CD4-positive, alpha-beta T cell treated with Interleukin-21 for 1 hour (primary cell): ENCODE results near the gene GPBP1L1.
"Not testable (repeated sequence)": the region's sequence is repeated elsewhere in the genome, so short reads cannot be mapped to it uniquely, and the experiment has no call there.

Experiments
- DNase-seq: peaks from one replicate; pipeline ENCODE4 v3.0.0-alpha.2; 2020

The GPBP1L1 gene

GRCh38 chr1:45679123-45679522 is 7.2 kb downstream of the GPBP1L1 start:
- DNase-seq, result no peak

GRCh38 chr1:45678489-45678888 is 7.8 kb downstream of the GPBP1L1 start:
- no peak for DNase-seq

GRCh38 chr1:45677751-45678245 is 8.5 kb downstream of the GPBP1L1 start:
- no peak for DNase-seq

GRCh38 chr1:45676553-45676952 is 9.8 kb downstream of the GPBP1L1 start:
- DNase-seq, result not testable (repeated sequence)

- DNase-seq, result no peak
These were observed 11.9 kb downstream of the GPBP1L1 start for GRCh38 chr1:45674478-45674877.

GRCh38 chr1:45673956-45674355 is 12.4 kb downstream of the GPBP1L1 start:
- no peak for DNase-seq

- no peak for DNase-seq
These were observed 16.3 kb downstream of the GPBP1L1 start for GRCh38 chr1:45669859-45670655.

- no peak for DNase-seq
These were observed 17.0 kb downstream of the GPBP1L1 start for GRCh38 chr1:45669379-45669778.

- no peak for DNase-seq
These were observed 17.8 kb downstream of the GPBP1L1 start for GRCh38 chr1:45668526-45668925.

- no peak for DNase-seq
These were observed 18.8 kb downstream of the GPBP1L1 start for GRCh38 chr1:45667321-45668111.

- DNase-seq, result no peak
These were observed 19.5 kb downstream of the GPBP1L1 start for GRCh38 chr1:45666836-45667235.

- no peak for DNase-seq
These were observed 26.0 kb downstream of the GPBP1L1 start for GRCh38 chr1:45660336-45660735.

- no peak for DNase-seq
These were observed 27.1 kb downstream of the GPBP1L1 start for GRCh38 chr1:45659222-45659621.

GRCh38 chr1:45658171-45658570 is 28.2 kb downstream of the GPBP1L1 start:
- DNase-seq, result no peak

GRCh38 chr1:45656573-45657226 is 29.6 kb downstream of the GPBP1L1 start:
- DNase-seq, result no peak

GRCh38 chr1:45654540-45655280 is 31.6 kb downstream of the GPBP1L1 start:
- DNase-seq, result no peak

GRCh38 chr1:45647248-45648021 is 38.9 kb downstream of the GPBP1L1 start:
- DNase-seq, result no peak

GRCh38 chr1:45644661-45645060 is 41.7 kb downstream of the GPBP1L1 start:
- no peak for DNase-seq

- DNase-seq, result no peak
These were observed 42.4 kb downstream of the GPBP1L1 start for GRCh38 chr1:45643978-45644377.

GRCh38 chr1:45643321-45643720 is 43.0 kb downstream of the GPBP1L1 start:
- no peak for DNase-seq

- DNase-seq, result no peak
These were observed 46.0 kb downstream of the GPBP1L1 start for GRCh38 chr1:45640293-45640692.

- DNase-seq, result no peak
These were observed 51.1 kb downstream of the GPBP1L1 start for GRCh38 chr1:45635211-45635610.
